GM23338 (cell line): ENCODE data around the gene EXOC4. TPM values are rescaled to one million over a fixed set of nuclear protein-coding genes. Genes with fewer than 3 reads are reported as not detected.

Experiments
- ATAC-seq: fragments of 200-7000 bp; cut with Tn5 transposase; 3 replicates; pipeline ENCODE4 v1.9.1; 2020
- DNase-seq: peaks from one replicate; pipeline ENCODE4 v3.0.0-alpha.2; 2015; ENCODE audit warnings: low spot score
- H2AFZ ChIP-seq: fragments of 200-600 bp; sonication (generic); 2 replicates; pipeline ENCODE4 v1.8.0; 2016; ENCODE audit warnings: antibody characterized with exemption, mild to moderate bottlenecking, moderate library complexity
- H3F3A ChIP-seq: fragments of 200-600 bp; sonication (generic); replicated peaks from 2 replicates; pipeline ENCODE4 v1.8.0; 2017; ENCODE audit warnings: antibody characterized with exemption, mixed run types, low read depth
- H3K27ac ChIP-seq: fragments of 200-600 bp; sonication (generic); 2 replicates; pipeline ENCODE4 v1.6.1; 2016; ENCODE audit warnings: low read depth
- H3K27me3 ChIP-seq: fragments of 200-600 bp; sonication (generic); 2 replicates; pipeline ENCODE4 v1.8.0; 2016; ENCODE audit warnings: mild to moderate bottlenecking, mixed run types, moderate library complexity; ENCODE audit not compliant: insufficient read depth
- H3K36me3 ChIP-seq: fragments of 200-600 bp; sonication (generic); 2 replicates; pipeline ENCODE4 v1.8.0; 2016; ENCODE audit warnings: mild to moderate bottlenecking; ENCODE audit not compliant: insufficient read depth
- H3K4me1 ChIP-seq: fragments of 200-600 bp; sonication (generic); 2 replicates; pipeline ENCODE4 v1.8.0; 2016; ENCODE audit warnings: mild to moderate bottlenecking, moderate library complexity; ENCODE audit not compliant: insufficient read depth
- H3K4me2 ChIP-seq: fragments of 200-600 bp; sonication (generic); 2 replicates; pipeline ENCODE4 v1.7.1; 2017; ENCODE audit warnings: mixed run types
- H3K4me3 ChIP-seq: fragments of 200-600 bp; sonication (generic); 2 replicates; pipeline ENCODE4 v1.6.1; 2016; ENCODE audit warnings: mixed run types
- H3K79me2 ChIP-seq: fragments of 200-600 bp; sonication (generic); replicated peaks from 2 replicates; pipeline ENCODE4 v1.8.0; 2017; ENCODE audit warnings: mild to moderate bottlenecking; ENCODE audit not compliant: insufficient read depth
- H3K9me2 ChIP-seq: fragments of 200-600 bp; sonication (generic); 2 replicates; pipeline ENCODE4 v1.8.0; 2017; ENCODE audit not compliant: insufficient read depth
- H4K20me1 ChIP-seq: fragments of 200-600 bp; sonication (generic); replicated peaks from 2 replicates; pipeline ENCODE4 v1.8.0; 2017; ENCODE audit warnings: mild to moderate bottlenecking; ENCODE audit not compliant: insufficient read depth
- H3K27ac Mint-ChIP-seq: 2 replicates; pipeline ENCODE4 v1.8.0; 2020; ENCODE audit warnings: inconsistent platforms, mild to moderate bottlenecking, moderate library complexity, mixed read lengths
- H3K27me3 Mint-ChIP-seq: 3 replicates; pipeline ENCODE4 v1.8.0; 2022; ENCODE audit warnings: low read depth, mild to moderate bottlenecking, moderate library complexity, mixed read lengths, inconsistent platforms; ENCODE audit not compliant: insufficient read depth, poor library complexity
- H3K36me3 Mint-ChIP-seq: 3 replicates; pipeline ENCODE4 v1.8.0; 2021; ENCODE audit warnings: low read depth, mild to moderate bottlenecking, inconsistent platforms, moderate library complexity, mixed read lengths
- H3K4me1 Mint-ChIP-seq: 3 replicates; pipeline ENCODE4 v1.8.0; 2020; ENCODE audit warnings: mild to moderate bottlenecking, inconsistent platforms, mixed read lengths
- H3K4me3 Mint-ChIP-seq: 3 replicates; pipeline ENCODE4 v1.8.0; 2021; ENCODE audit warnings: moderate library complexity, mild to moderate bottlenecking, inconsistent platforms, mixed read lengths
- H3K9me3 Mint-ChIP-seq: 3 replicates; pipeline ENCODE4 v1.8.0; 2020; ENCODE audit warnings: moderate library complexity, mild to moderate bottlenecking, inconsistent platforms, mixed read lengths
- CREB1 ChIP-seq: fragments of 250-450 bp; sonication (Bioruptor Pico); IDR thresholded peaks from 2 replicates; pipeline ENCODE4 v1.5.0; 2020; ENCODE audit warnings: low read depth, mild to moderate bottlenecking, moderate library complexity
- CTCF ChIP-seq, 2 experiments: fragments of 200-600 bp in 1 of 2; sonication (generic) in 1 of 2; conservative IDR thresholded peaks; 2 replicates each; pipeline versions ENCODE4 v1.5.1 to v1.6.1; 2016 to 2017; ENCODE audit warnings: antibody characterized with exemption in 2 of 2, low read depth in 2 of 2, mild to moderate bottlenecking in 2 of 2, moderate library complexity in 1 of 2
- ETS1 ChIP-seq: IDR thresholded peaks from 2 replicates; pipeline ENCODE4 v1.6.1; 2016; ENCODE audit warnings: antibody characterized with exemption
- EZH2 ChIP-seq: fragments of 200-600 bp; sonication (generic); IDR thresholded peaks from one replicate; pipeline ENCODE4 v1.8.0; 2017; ENCODE audit warnings: antibody characterized with exemption, mild to moderate bottlenecking, low read depth; ENCODE audit not compliant: unreplicated experiment
- EZH2phosphoT487 ChIP-seq: fragments of 200-600 bp; sonication (generic); IDR thresholded peaks from one replicate; pipeline ENCODE4 v1.8.1; 2018; ENCODE audit warnings: antibody characterized with exemption; ENCODE audit not compliant: unreplicated experiment
- JUNB ChIP-seq: IDR thresholded peaks from one replicate; pipeline ENCODE4 v1.6.1; 2016; ENCODE audit warnings: antibody characterized with exemption; ENCODE audit not compliant: unreplicated experiment
- NANOG ChIP-seq: IDR thresholded peaks from 2 replicates; pipeline ENCODE4 v1.6.1; 2016; ENCODE audit warnings: antibody characterized with exemption, borderline replicate concordance
- POLR2AphosphoS5 ChIP-seq: IDR thresholded peaks from 2 replicates; pipeline ENCODE4 v1.6.1; 2016; ENCODE audit warnings: antibody characterized with exemption, low read depth
- REST ChIP-seq: IDR thresholded peaks from one replicate; pipeline ENCODE4 v1.6.1; 2018; ENCODE audit warnings: antibody characterized with exemption; ENCODE audit not compliant: unreplicated experiment
- STAT1 ChIP-seq: IDR thresholded peaks from one replicate; pipeline ENCODE4 v1.6.1; 2016; ENCODE audit warnings: antibody characterized with exemption; ENCODE audit not compliant: unreplicated experiment
- ZNF114 ChIP-seq: fragments of 250-450 bp; sonication (Bioruptor Pico); IDR thresholded peaks from 2 replicates; pipeline ENCODE4 v1.5.0; 2020; ENCODE audit warnings: mild to moderate bottlenecking, moderate library complexity
- ZNF331 ChIP-seq: fragments of 250-450 bp; sonication (Bioruptor Pico); IDR thresholded peaks from 2 replicates; pipeline ENCODE4 v1.5.0; 2020; ENCODE audit warnings: low read depth, mild to moderate bottlenecking, moderate library complexity
- ZNF462 ChIP-seq: fragments of 250-450 bp; sonication (Bioruptor Pico); IDR thresholded peaks from 2 replicates; pipeline ENCODE4 v1.5.0; 2020; ENCODE audit warnings: mild to moderate bottlenecking, moderate library complexity
- polyA plus RNA-seq: library from polyadenylated mRNA; unstranded; fragments of >200 nt; fragmentation: Nextera tagmentation; extraction: Ambion mirVana; gene quantifications from 2 replicates; pipeline ENCODE4 v1.2.1, GENCODE V29; 2016
- total RNA-seq: library from RNA; depleted of rRNA; stranded (reverse); fragments of >200 nt; shearing (Covaris generic); gene quantifications from 2 replicates; pipeline ENCODE4 v1.2.3, GENCODE V29; 2014

EXOC4 gene
- total and polyA plus RNA-seq, 2 experiments from 2014 or later = 37.5 to 52.7 TPM

- DNase-seq = no peak
- H3F3A ChIP-seq = no peaks in the 10 kb centered on the region
- Mint-ChIP-seq H3K9me3 (no peaks in the 10 kb centered on the region), H3K4me3 (no peak overlapping the region), H3K27me3 (peaks cover 3% of the 10 kb centered on the region), H3K36me3 (no peaks in the 10 kb centered on the region), H3K4me1 (peaks cover 19% of the 10 kb centered on the region), H3K27ac (no peak overlapping the region)
- H3K79me2 ChIP-seq = no peaks in the 10 kb centered on the region
- no peak overlapping the region for H3K4me3 ChIP-seq
- no peak for ATAC-seq
- H3K27ac ChIP-seq = no peak overlapping the region
- no peaks in the 10 kb centered on the region for H3K27me3 ChIP-seq
- H3K9me2 ChIP-seq = 0 out of 2 replicates have a peak, but pooled peaks cover 6% of the 10 kb centered on the region
- peaks cover 15% of the 10 kb centered on the region for H3K4me1 ChIP-seq
- H3K36me3 ChIP-seq = no peaks in the 10 kb centered on the region
- H3K4me2 ChIP-seq = no peak overlapping the region
- TF ChIP-seq NANOG (no peak), POLR2AphosphoS5 (no peak), ZNF331 (no peak), ZNF462 (CRISPR knock-in tag) (no peak), CTCF (conservative IDR thresholded peaks at IDR 0.05; ENCODE audit: low read depth in 2 of 2) (no peak), REST (no peak), ETS1 (no peak), CREB1 (CRISPR knock-in tag) (no peak), EZH2phosphoT487 (no peak), JUNB (no peak), EZH2 (no peak), STAT1 (no peak), ZNF114 (CRISPR knock-in tag) (no peak)
- no peak overlapping the region for H2AFZ ChIP-seq
- H4K20me1 ChIP-seq = no peaks in the 10 kb centered on the region
These were observed 791.8 kb downstream of the EXOC4 start for GRCh38 chr7:134044682-134045081.
